Vein endothelial cell (primary cell): ENCODE data around the gene ANXA8L1. TPM values are rescaled to one million over a fixed set of nuclear protein-coding genes. Genes with fewer than 3 reads are reported as not detected.

Experiments used
- total RNA-seq: library from RNA; depleted of rRNA; stranded (reverse); fragments of >200 nt; gene quantifications from 2 replicates; pipeline ENCODE4 v1.2.3, GENCODE V29; 2012

Gene ANXA8L1, protein sequence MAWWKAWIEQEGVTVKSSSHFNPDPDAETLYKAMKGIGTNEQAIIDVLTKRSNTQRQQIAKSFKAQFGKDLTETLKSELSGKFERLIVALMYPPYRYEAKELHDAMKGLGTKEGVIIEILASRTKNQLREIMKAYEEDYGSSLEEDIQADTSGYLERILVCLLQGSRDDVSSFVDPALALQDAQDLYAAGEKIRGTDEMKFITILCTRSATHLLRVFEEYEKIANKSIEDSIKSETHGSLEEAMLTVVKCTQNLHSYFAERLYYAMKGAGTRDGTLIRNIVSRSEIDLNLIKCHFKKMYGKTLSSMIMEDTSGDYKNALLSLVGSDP
- total RNA-seq: 0.19 TPM in 1 of 2 replicates, not detected in the other

GRCh38 chr10:46375406-46375805 is at the start of gene ANXA8L1:
Gene ANXA8L1, plus strand, starts transcription at chr10:46375776. Its CDS starts 76 bp downstream, at chr10:46375852.

Other genes starting within 250 kb of the ANXA8L1 start
- gene ANTXRL, start 88.8 kb upstream of the ANXA8L1 start, total RNA-seq: not detected in 2 replicates
- not detected in 2 replicates for gene NPY4R, start 90.2 kb downstream of the ANXA8L1 start, total RNA-seq
- gene GPRIN2, start 180.9 kb downstream of the ANXA8L1 start, total RNA-seq: not detected in 2 replicates
- gene SYT15, start 203.4 kb downstream of the ANXA8L1 start, total RNA-seq: 0.10 and 0.65 TPM in 2 replicates